Activated CD4-positive, alpha-beta T cell treated with anti-CD3 and anti-CD28 coated beads for 36 hours (primary cell): ENCODE results near the gene MYO3B. TPM values are rescaled to one million over a fixed set of nuclear protein-coding genes. Genes with fewer than 3 reads are reported as not detected.

ENCODE experiments used
- ATAC-seq: fragments of 200-7000 bp; cut with Tn5 transposase; one replicate; pipeline ENCODE4 v1.10.0; 2021; ENCODE audit warnings: mild to moderate bottlenecking, moderate library complexity
- CTCF ChIA-PET: fragments of 350-600 bp; sonication (Branson Sonifier 250); formaldehyde crosslinking; loops from one replicate; lab custom pipeline; 2021; ENCODE audit warnings: antibody characterized with exemption; lab: Charles Lee
- POLR2A ChIA-PET: fragments of 350-600 bp; sonication (Branson Sonifier 250); formaldehyde crosslinking; loops from one replicate; lab custom pipeline; 2021; ENCODE audit warnings: antibody characterized with exemption, inconsistent platforms; lab: Charles Lee
- DNase-seq: peaks from one replicate; pipeline ENCODE4 v3.0.0-alpha.2; 2020
- H3K27ac Mint-ChIP-seq: one replicate; pipeline ENCODE4 v1.8.0; 2021; ENCODE audit warnings: mixed read lengths
- H3K27me3 Mint-ChIP-seq: one replicate; pipeline ENCODE4 v1.8.0; 2021; ENCODE audit warnings: mixed read lengths
- H3K36me3 Mint-ChIP-seq: one replicate; pipeline ENCODE4 v1.8.0; 2021; ENCODE audit warnings: low read depth, mixed read lengths
- H3K4me1 Mint-ChIP-seq: one replicate; pipeline ENCODE4 v1.8.0; 2021; ENCODE audit warnings: mixed read lengths
- H3K4me3 Mint-ChIP-seq: one replicate; pipeline ENCODE4 v1.8.0; 2021; ENCODE audit warnings: mild to moderate bottlenecking, moderate library complexity, mixed read lengths
- H3K9me3 Mint-ChIP-seq: one replicate; pipeline ENCODE4 v1.8.0; 2021; ENCODE audit warnings: low read depth, mixed read lengths
- intact Hi-C, 2 experiments: fragments of 100-400 bp; cut with DNase I in 1 of 2; cut with micrococcal nuclease in 1 of 2; formaldehyde crosslinking; loops; one replicate each; pipeline versions ENCODE4 v1.14.2 to v1.15.1; 2022 to 2024; cut with DNase I, micrococcal nuclease
- total RNA-seq, 2 experiments: library from RNA; stranded (reverse); gene quantifications; one replicate each; pipeline ENCODE4 v1.2.3, GENCODE V29; 2021

The MYO3B gene
- total RNA-seq, 2 experiments from 2014 or later, result 0.97 to 1.2 TPM

DNA sequence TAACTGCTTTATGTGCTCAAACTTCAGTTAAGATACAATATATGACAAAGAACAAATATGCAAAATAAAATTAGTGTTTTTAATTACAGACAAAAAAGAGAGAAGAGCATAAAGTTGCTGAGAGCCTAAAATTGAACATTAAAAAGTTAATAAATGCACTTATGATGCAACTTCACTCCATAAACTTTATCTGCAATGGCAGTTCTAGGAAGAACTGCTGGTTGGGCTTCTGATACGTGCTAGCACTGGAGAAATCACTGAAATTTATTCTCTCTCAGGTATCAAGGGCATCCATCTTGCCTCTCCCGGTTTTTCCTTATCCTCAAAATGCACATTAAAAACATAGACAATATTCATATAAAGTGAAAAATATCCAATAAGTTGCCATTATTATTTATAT, 35.7 kb downstream of the MYO3B start:
- Mint-ChIP-seq H3K36me3 (no peaks in the 10 kb centered on the region), H3K4me3 (no peak overlapping the region), H3K27me3 (no peaks in the 10 kb centered on the region), H3K9me3 (peaks cover 6% of the 10 kb centered on the region), H3K4me1 (no peaks in the 10 kb centered on the region), H3K27ac (no peak overlapping the region)
- no peak for ATAC-seq
- ChIA-PET CTCF (no interaction called here), POLR2A (no interaction called here)
- no peak for DNase-seq
- intact Hi-C loops, result no loop called here

- ChIA-PET POLR2A (no interaction called here), CTCF (interaction anchor here (0.7 kb wide), 1 partner anchor 17 kb away, joined by 3 read pairs; no protein-coding TSS in a partner anchor)
- Mint-ChIP-seq H3K4me3 (no peak overlapping the region), H3K36me3 (no peaks in the 10 kb centered on the region), H3K4me1 (no peaks in the 10 kb centered on the region), H3K9me3 (peaks cover 6% of the 10 kb centered on the region), H3K27ac (no peak overlapping the region), H3K27me3 (no peaks in the 10 kb centered on the region)
- ATAC-seq (no peak), DNase-seq (no peak)
- intact Hi-C loops, result no loop called here
Measured at GRCh38 chr2:170214309-170214948, 36.5 kb downstream of the MYO3B start.

DNA sequence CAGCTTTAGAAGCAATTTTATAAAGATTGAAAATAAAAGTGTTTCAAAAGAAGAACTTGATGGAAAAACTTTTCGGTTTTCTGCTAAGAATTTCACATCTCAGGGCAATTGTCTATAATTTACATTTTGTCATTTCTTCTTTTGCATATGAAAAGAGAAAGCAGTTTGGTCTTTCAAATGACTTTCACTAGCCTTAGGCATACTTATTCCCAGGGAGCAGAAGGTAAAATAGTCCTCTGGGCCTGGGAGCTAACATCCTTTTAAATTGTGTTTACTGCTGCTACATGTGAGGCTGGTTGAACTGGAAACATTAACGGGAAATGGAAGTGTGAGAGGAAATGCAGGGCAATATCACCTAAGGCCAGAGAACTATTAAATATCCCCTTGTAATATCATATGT, 37.1 kb downstream of the MYO3B start:
- Mint-ChIP-seq H3K4me1 (no peaks in the 10 kb centered on the region), H3K9me3 (peaks cover 6% of the 10 kb centered on the region), H3K27ac (no peak overlapping the region), H3K36me3 (no peaks in the 10 kb centered on the region), H3K4me3 (no peak overlapping the region), H3K27me3 (no peaks in the 10 kb centered on the region)
- no peak for DNase-seq
- ChIA-PET CTCF (interaction anchor here (0.7 kb wide), 1 partner anchor 17 kb away, joined by 3 read pairs; no protein-coding TSS in a partner anchor), POLR2A (no interaction called here)
- intact Hi-C loops, result no loop called here
- no peak for ATAC-seq

DNA sequence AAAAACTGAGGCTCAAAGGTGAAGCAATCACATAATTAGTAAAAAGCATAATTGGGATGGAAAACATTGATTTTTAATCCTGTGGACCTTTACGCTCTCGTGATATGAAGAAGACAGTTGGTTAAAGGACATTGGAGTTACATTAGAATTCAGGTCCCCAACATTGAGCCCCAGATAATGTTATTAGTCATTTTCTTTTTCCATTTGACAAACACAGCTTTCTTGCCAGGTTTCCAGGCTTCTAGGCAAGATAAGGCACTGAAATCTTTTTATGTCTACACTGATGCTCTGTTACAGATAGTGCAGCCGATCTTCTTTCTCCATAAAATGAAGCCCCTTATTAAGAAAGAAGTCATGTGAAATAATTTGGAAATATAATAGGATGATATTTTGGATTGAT, 38.5 kb downstream of the MYO3B start:
- H3K27ac Mint-ChIP-seq, result no peak overlapping the region
- H3K36me3 Mint-ChIP-seq, result no peaks in the 10 kb centered on the region
- no peaks in the 10 kb centered on the region for H3K27me3 Mint-ChIP-seq
- ChIA-PET CTCF (no interaction called here), POLR2A (no interaction called here)
- H3K9me3 Mint-ChIP-seq, result peaks cover 2% of the 10 kb centered on the region
- ATAC-seq (no peak), DNase-seq (no peak)
- H3K4me3 Mint-ChIP-seq, result no peak overlapping the region
- no peaks in the 10 kb centered on the region for H3K4me1 Mint-ChIP-seq
- intact Hi-C loops, result no loop called here

- Mint-ChIP-seq H3K4me1 (no peaks in the 10 kb centered on the region), H3K27me3 (no peaks in the 10 kb centered on the region), H3K4me3 (no peak overlapping the region), H3K27ac (no peak overlapping the region), H3K9me3 (no peaks in the 10 kb centered on the region), H3K36me3 (no peaks in the 10 kb centered on the region)
- ChIA-PET POLR2A (no interaction called here), CTCF (no interaction called here)
- no peak for DNase-seq
- no peak for ATAC-seq
- intact Hi-C loops, result no loop called here
Measured at GRCh38 chr2:170216981-170217380, 39.0 kb downstream of the MYO3B start.

- Mint-ChIP-seq H3K36me3 (no peaks in the 10 kb centered on the region), H3K27me3 (no peaks in the 10 kb centered on the region), H3K4me3 (no peak overlapping the region), H3K9me3 (no peaks in the 10 kb centered on the region), H3K4me1 (no peaks in the 10 kb centered on the region), H3K27ac (no peak overlapping the region)
- DNase-seq, result no peak
- intact Hi-C loops, result no loop called here
- ATAC-seq, result no peak
- ChIA-PET CTCF (interaction anchor here (0.6 kb wide), 1 partner anchor 76 kb away, joined by 3 read pairs; no protein-coding TSS in a partner anchor), POLR2A (no interaction called here)
Measured at GRCh38 chr2:170217778-170218251, 39.9 kb downstream of the MYO3B start.

GRCh38 chr2:170218456-170218855, 40.5 kb downstream of the MYO3B start:
- Mint-ChIP-seq H3K4me3 (no peak overlapping the region), H3K36me3 (no peaks in the 10 kb centered on the region), H3K4me1 (no peaks in the 10 kb centered on the region), H3K27ac (no peak overlapping the region), H3K9me3 (no peaks in the 10 kb centered on the region), H3K27me3 (no peaks in the 10 kb centered on the region)
- CTCF ChIA-PET, result no interaction called here
- intact Hi-C loops, result no loop called here
- ATAC-seq, result no peak
- no peak for DNase-seq
- POLR2A ChIA-PET, result no interaction called here

- Mint-ChIP-seq H3K27ac (no peak overlapping the region), H3K9me3 (no peaks in the 10 kb centered on the region), H3K36me3 (no peaks in the 10 kb centered on the region), H3K4me1 (no peaks in the 10 kb centered on the region), H3K27me3 (no peaks in the 10 kb centered on the region), H3K4me3 (no peak overlapping the region)
- POLR2A ChIA-PET, result no interaction called here
- intact Hi-C loops, result no loop called here
- ATAC-seq (no peak), DNase-seq (no peak)
- CTCF ChIA-PET, result no interaction called here
Measured at GRCh38 chr2:170218931-170219330, 41.0 kb downstream of the MYO3B start.

DNA sequence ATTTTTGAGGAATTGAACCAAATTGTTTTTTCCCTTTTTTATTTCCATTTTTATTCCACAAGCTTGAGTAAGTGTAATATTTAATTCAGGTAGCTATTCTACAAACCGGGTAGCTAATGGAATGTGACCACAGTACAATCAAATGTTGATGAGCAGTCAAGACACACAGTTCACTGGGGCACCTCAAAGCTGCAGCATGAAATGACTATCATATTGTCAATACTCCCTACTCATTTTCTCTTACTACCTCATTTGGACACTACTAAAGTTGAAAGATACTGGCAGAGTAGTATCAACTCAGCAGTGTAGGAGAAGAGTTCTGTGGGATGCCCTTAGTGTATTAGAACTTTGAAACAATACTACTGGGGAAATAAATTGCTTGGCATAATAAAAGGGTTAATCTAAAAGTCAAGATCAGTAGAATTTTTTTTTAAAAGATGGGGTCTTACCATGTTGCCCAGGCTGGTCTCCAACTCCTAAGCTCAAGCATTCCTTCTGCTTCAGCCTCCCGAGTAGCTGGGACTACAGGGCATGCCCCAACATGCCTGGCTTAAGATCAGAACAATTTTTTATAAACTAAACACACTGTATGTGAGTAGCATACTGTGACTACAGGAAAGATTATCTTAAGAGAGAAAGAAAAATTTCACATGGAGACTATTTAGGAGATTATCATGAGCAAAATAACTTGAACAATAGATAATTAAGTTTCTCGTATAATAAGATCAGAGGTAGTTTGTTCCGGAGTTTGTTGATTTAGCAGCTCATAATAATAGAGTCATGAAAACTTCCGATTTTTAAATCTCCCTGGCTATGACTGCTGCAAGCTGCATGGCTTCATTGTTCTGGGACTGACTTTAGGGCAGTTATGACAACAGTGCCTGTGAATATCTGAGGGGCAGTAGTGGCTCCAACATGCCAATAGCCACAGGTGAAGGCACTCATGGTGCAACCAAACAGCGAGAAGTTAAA, 43.7 kb downstream of the MYO3B start:
- H3K27me3 Mint-ChIP-seq, result no peaks in the 10 kb centered on the region
- H3K27ac Mint-ChIP-seq, result no peak overlapping the region
- no peaks in the 10 kb centered on the region for H3K36me3 Mint-ChIP-seq
- DNase-seq, result no peak
- no peaks in the 10 kb centered on the region for H3K9me3 Mint-ChIP-seq
- intact Hi-C loops, result no loop called here
- no peaks in the 10 kb centered on the region for H3K4me1 Mint-ChIP-seq
- H3K4me3 Mint-ChIP-seq, result no peak overlapping the region
- ChIA-PET POLR2A (no interaction called here), CTCF (interaction anchor here (0.5 to 0.7 kb wide), 2 partner anchors 65 to 294 kb away, joined by 3 read pairs; no protein-coding TSS in a partner anchor)
- no peak for ATAC-seq

DNA sequence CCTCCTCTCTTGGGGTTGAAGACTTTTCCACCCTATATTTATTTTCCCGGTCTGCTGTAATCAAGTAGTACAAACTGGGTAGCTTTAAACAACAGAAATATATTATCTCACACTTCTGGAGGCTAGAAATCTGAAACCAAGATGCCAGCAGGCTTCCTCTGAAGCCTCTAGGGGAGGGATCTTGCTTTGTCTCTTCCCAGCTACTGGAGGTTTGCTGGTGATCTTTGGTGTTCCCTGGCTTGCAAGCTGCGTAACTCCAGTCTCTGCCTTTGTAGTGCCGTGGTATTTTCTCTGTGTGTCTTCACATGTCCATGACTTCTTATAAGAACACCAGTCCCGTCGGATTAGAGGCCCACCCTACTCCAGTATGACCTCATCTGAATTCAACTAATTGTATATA, 44.4 kb downstream of the MYO3B start:
- H3K27ac Mint-ChIP-seq, result no peak overlapping the region
- H3K27me3 Mint-ChIP-seq, result no peaks in the 10 kb centered on the region
- H3K36me3 Mint-ChIP-seq, result no peaks in the 10 kb centered on the region
- no peaks in the 10 kb centered on the region for H3K4me1 Mint-ChIP-seq
- ChIA-PET POLR2A (no interaction called here), CTCF (no interaction called here)
- DNase-seq (no peak), ATAC-seq (no peak)
- no peaks in the 10 kb centered on the region for H3K9me3 Mint-ChIP-seq
- no peak overlapping the region for H3K4me3 Mint-ChIP-seq
- intact Hi-C loops, result no loop called here

GRCh38 chr2:170222842-170223241, 44.9 kb downstream of the MYO3B start:
- no peaks in the 10 kb centered on the region for H3K36me3 Mint-ChIP-seq
- ChIA-PET CTCF (no interaction called here), POLR2A (no interaction called here)

More at GRCh38 chr2:170222842-170223241, 44.9 kb downstream of the MYO3B start:
- ATAC-seq, result no peak
- Mint-ChIP-seq H3K4me3 (no peak overlapping the region), H3K27ac (no peak overlapping the region), H3K9me3 (no peaks in the 10 kb centered on the region), H3K4me1 (no peaks in the 10 kb centered on the region), H3K27me3 (no peaks in the 10 kb centered on the region)
- no peak for DNase-seq
- intact Hi-C loops, result no loop called here
